ENCODE data around the gene ANO4.

DNA sequence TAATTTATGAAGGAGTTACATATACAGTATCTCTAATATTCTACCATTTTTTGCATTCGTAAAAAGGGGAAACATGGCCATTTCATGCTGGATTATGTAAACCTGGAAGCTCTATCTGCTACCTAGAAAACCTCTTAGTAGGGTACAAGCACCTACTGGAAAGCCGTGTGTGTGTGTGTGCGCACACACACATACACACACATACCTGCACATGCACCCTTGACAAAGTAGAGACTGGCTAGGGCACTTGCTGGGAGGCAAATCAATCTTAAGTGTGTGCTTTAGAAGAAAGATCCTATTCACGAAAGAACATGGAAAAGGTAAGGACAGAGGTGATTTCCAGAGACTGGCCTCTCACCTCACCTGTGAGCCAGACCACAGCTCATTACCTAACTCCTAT lies 224.6 kb downstream of the ANO4 start:
- TF ChIP-seq YY1 (IDR thresholded peaks at IDR 0.05; ENCODE audit: insufficient read depth, insufficient read length) (no peak), ZNF274 (IDR thresholded peaks at IDR 0.05; ENCODE audit: low read depth, low read length) (no peak), SUZ12 (IDR thresholded peaks at IDR 0.05; ENCODE audit: extremely low read depth, insufficient read depth, insufficient read length) (no peak)

All from NT2/D1 (cell line).